Fibroblast of gingiva (primary cell): ENCODE data around the gene EYA2.
"Not testable (repeated sequence)": the region's sequence is repeated elsewhere in the genome, so short reads cannot be mapped to it uniquely, and the experiment has no call there.

Source experiments
- DNase-seq: peaks from one replicate; pipeline ENCODE4 v3.0.0-alpha.2; 2011; ENCODE audit warnings: low read depth

EYA2 gene

DNA sequence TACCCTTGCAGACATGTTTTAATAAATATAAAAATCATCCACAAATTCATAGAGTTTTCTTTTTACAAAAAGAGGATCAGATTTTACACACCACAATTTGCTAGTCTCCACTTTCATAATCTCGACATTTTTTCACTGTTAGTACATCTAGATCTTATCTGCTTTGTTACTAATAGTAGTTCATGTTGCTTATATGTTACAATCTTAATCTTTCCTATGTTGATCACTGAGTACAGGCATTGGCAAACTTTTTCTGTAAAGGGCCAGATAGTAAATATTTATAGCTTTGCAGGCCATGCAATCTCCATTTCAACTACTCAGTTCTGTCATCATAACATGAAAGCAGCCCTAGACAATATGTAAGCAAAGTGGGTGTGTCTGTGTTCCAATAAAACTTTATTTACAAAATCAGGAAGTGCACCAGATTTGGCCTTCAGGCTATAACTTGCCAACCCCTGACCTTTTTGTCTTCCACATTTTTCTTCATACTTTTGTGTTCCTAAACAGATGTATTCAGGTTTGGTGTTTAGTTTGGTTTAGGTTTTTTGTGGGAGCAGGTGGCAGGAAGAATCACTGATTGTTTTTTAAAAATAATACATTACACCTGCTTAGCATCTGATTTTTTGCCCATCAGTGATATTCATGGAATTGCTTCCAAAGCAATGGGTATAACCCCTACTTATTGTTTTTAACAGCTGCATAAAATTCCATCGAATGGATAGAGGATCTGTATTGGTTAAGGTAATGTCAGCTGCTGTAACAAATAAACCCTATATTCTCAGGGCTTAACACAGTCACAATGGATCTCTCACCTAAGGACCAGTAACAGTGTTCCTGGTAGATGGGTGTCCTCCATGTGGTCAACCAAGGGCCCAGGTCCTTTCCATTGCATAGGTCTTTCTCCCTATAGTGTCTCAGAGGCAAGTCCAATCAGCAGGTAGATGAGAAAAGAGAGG, 61.2 kb downstream of the EYA2 start:
- peak; percentile 26 for DNase-seq

DNA sequence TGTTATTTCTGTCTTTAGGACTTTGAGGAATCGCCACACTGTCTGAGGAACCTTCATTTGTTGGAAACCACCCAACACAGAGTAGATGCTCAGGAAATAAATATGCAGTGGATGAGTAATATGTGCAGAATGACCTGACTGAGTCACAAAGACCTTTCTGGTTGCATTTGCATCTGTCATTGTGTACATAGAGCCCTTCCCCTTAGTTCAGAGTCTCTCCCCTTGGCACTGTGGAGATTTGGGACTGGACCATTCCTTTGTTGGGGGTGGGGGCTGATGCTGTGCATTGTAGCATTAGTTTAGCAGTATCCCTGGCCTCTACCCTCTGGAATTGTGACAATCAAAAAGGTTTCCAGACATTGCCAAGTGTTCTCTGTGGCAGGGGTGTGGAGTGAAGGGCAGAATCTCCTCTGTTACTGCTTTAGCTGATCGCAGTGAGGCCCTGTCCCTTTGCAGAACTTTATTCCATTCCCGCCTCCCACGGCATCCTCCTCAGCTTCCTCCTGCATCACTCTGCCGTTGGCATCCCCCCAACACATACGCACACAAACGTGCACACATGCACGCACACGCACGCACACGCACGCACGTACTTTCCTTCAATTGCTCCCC, 64.5 kb downstream of the EYA2 start:
- DNase-seq = peak; percentile 82

DNA sequence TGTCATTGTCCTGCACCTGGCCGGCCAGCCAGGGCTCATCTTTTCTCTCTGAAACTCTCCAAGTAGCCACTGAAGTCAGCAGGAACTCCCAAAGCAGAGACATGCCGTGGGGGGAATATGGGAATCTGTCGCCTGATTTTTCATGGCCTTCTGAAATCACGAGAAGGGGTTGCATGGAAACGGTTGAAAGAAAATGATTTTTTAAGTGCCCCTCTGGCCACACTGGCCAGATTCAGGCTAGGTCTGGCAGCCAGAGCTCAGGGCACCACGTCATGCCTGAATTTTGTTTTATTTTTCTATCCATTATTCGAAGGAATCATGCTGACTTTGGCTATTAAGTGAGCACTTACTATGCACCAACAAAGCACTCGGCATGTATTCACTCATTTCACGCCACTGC, 65.2 kb downstream of the EYA2 start:
- no peak for DNase-seq

DNA sequence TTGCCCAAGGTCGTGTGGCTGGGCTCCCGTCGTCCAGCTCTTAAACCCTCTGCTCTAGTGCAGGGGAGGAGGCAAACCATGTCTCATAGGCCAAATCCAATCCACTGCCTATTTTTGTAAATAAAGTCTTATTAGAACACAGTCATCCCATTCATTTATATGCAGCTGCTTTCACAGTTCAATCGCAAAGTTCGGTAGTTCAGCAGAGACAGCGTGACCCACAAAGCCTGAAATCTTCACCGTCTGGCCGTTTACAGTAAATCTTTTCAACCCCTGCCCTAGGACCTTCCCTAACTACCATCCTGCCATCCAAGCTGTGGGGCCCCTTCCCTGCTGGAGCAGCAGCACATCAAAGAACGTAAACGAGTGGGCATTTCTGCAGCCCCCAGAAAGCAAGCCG, 65.9 kb downstream of the EYA2 start:
- DNase-seq = no peak

DNA sequence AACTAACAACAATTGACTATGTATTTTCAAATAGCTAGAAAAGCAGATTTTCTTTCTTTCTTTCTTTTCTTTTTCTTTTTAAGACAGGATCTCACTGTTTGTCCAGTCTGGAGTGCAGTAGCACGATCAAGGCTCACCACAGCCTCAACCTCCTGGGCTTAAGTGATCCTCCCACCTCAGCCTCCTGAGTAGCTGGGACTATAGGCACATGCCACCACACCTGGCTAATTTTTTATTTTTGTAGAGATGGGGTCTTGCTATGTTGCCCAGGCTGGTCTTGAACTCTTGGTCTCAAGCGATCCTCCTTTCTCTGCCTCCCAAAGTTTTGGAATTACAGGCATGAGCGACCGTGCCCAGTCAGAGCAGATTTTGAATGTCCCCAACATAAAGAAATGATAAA, 67.3 kb downstream of the EYA2 start:
- not testable (repeated sequence) for DNase-seq

DNA sequence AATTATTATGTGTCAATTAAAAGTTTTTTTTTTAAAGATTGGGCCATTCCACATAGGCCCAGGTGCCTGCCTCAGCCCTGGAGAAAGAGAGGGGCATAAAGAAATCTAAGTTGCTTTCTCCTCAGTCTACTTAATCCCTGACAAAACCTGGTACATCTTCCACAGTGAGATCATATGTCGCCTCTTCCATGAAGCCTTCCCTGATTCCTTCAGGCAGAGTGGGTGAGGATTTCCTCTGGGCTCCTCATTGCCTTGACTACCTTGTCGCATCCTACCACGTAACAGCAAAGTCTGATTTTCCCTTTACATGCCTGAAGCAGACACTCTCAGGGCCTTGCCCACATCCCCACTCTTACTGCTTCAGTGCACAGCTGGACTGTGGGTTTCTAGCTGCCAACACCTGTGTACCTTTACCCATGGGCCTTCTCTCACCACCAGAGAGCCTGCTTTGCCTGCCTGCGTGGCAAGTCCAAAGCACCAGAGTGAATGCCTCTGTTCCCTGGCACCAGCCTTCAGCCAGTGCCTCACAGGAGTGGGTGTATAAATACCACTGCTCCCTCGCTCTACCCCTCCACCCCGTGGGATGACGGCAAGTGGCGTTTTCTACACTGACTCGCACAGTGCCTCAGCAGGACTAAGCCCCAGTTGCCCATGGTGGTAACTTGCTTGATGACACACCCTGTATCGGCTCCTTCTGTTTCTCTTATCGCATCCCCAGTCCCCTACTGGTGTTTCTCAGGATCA, 68.0 kb downstream of the EYA2 start:
- DNase-seq = no peak

DNA sequence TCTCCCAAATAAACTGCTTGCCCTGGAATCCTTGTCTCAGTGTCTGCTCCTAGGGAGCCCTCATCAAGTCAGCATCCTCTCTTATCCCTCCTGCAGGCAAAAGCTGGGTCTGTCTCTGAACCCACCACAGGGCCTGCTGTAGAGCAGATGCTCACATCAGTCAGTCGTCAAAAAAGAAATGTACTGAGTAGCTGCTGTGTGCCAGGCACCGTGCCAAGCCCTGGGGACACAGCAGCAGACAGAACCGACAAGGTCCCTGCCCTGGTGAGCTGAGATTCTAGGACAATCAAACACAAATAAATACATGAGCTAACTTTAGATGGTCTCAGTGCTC, 68.5 kb downstream of the EYA2 start:
- no peak for DNase-seq

DNA sequence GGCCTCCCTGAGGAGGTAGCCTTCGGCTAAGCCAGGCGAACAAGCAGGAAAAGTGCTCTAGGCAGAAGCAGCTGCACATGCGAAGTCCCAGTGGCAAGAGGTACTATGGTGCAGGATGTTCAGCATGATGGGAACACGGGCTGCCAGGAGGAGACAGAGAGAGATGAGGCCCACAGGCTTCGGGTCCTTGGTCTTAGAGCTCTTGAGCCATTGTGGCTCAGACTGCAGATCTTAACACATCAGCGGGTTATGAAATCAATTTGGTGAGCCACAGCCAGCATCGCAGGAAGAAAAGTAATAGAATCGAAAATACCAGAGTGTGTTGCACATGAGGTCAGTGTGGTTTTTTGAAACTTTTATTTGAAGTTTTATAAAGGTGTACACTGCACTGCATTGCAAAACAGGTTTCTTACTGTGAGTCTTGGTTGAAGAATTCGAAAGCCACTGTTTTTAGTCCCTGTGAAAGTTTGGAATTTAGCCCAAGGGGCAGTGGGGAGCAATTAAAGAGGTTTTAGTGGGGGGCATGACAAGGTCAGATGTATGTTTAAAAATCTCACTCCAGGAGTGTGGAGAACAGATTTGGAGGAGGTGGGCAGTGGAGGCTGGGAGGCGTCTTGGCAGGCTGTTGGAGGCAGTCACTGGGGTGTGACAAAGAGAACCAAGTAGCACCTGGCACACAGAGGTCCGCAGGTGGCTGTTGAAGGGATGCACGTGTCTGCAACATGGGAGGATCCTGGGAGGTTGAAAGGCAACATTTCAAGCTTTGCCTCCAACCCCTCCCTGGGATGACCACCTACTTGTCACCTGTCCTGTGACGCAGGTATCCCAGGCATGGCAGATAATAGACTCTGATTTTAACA, 69.3 kb downstream of the EYA2 start:
- peak; percentile 24 for DNase-seq

DNA sequence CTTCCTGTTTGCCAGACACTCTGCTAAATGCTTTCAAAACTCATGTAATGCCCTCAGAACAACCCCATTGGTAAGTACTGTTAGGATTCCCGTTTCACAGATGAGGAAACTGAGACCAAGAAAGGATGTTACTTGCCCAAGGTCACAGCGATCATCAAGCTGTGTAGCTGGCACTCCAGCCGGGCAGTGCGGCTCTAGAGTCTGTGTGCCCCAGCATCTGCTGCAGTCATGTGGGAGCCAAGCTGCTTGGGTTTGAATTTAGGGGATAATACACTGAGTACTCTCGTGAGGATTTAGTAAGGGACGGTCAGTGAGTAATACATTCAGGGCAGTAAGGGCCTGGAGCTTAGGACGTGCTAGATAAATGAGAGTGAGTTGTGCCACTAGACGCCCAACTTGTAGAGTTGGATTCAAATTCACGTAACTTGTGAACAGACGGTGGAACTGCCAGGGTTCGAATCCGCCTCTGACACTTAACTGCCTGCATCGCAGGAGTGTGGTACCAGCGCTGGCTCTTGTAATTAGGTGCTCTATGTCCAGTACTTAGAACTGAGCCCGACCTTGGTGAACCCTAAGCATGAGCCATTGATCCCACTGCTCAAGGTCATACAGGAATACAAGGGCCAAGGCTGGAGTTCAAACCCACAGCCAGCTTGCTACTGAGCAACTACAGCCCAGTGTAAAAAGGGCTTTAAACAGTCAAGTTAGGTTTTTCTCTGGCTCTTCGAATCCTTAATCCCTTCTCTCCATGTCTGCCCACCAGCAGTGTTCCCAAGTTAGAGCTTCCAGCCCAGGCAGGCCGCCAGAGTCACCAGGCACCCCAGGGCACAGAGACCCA, 70.2 kb downstream of the EYA2 start:
- no peak for DNase-seq

DNA sequence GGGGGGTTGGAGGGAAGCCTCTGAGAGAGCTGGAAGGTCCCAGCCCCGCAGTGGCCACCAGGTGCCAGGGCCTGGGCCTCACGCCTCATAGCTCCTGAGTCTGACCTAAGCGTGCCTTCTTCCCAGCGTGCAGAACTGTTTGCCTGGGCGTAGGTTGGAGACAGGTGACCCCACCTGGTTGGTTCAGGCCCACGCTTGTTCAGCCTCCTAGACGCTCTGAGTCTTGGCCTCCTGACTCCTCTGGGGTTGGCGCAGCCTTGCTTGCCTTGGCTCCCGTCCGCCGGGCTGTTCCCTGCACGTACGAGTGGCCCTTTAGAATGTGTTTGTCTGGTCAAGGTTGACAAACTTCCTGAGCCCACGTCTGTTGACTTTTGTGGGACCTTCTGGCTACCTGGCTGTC, 70.8 kb downstream of the EYA2 start:
- no peak for DNase-seq

DNA sequence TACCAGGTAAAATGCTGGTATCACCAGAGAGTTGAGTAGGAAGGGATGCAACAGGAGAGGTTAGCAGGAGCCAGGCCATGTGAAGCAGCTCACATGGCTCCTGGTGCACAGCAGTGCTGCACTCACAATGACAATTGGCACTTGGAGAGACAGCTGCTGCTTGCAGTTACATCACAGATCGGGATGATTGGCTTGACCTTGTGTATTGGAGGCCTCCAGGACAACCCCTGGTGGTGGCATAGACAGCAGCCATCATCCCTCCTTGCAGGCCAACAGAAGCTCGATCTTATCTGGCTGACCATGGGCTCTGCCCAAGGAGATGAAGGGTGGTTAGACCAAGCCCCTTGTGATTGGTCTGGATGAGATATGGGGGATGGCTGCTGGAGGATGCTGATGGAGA, 73.0 kb downstream of the EYA2 start:
- no peak for DNase-seq

DNA sequence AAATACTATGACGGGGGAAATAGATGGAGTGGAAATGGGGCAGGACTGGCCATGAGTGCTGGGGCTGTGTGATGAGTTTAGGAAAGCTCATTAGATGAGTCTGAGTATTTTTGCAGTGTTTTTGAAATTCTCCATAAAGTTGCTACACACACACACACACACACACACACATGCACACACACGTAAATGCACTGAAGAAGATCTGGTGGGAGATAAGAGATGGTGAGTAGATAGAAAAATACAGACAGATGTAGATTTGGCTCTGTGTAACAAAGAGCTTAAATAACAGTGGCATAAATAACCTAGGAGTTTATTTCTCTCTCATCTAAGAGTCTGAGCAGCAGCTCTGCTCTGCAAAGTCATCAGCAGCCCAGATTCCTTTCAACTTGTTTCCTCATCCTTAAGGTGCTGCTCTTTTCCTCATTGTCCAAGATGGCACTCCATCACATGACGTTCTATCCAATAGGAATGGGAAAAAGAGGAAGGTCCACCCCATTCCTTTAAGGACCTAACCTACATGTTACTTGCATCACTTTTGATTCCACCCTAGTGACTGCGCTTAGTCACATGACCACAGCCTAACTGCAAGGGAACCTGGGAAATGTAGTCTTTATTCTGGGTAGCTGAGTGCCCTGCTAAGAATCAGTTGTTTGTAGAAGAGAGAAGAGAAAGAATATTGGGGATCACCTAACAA, 76.4 kb downstream of the EYA2 start:
- DNase-seq = peak; percentile 64

DNA sequence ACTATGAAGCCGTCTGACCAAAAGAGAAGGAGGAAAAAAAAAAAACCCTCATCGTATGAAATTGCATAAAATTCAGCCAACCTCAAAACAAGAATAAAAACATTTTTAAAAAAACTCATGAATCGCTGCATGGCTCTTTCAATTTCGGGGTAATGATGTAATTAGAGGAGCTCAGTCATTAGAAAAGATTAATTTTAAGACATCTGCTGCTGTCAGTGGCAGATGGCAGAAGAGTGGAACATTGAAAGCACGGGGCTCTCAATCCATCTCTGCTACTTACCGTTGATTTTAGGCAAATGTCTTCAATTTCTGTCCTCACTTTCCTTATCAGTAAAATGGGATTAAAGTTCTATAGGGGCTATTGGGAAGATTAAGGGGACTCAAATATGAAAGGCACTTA, 79.1 kb downstream of the EYA2 start:
- DNase-seq = no peak

DNA sequence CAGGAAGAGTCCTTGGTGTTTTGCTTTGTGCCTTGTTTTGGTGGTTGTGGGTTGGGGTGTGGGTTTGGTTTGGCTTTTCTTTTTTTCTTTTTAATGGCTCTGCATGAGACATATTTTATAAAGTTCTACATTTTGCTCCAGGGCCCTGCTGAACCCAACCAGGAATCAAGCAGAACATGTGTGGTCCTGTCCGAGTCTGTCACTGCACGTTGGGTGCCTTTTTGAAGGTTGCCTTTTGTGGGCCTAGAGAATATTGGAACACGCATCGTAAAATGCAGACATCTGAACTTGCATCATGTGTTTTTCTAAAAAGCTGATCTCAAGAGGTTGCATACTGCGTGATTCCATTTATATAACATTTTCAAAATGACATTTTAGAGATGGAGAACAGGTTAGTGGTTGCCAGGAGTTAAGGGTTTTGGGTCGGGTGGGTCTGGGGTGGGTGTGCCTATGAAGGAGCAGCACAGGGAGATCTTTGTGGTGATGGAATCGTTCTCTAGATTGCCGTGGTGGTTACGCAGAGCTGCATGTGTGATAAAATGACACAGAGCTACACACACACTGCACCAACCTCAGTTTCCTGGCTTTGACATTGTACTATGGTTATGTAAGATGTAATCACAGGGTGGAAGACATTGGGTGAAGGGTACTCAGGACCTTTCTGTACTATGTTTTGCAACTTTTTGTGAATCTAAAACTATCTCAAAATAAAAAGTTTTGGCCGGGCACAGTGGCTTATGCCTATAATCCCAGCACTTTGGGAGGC, 80.2 kb downstream of the EYA2 start:
- no peak for DNase-seq

DNA sequence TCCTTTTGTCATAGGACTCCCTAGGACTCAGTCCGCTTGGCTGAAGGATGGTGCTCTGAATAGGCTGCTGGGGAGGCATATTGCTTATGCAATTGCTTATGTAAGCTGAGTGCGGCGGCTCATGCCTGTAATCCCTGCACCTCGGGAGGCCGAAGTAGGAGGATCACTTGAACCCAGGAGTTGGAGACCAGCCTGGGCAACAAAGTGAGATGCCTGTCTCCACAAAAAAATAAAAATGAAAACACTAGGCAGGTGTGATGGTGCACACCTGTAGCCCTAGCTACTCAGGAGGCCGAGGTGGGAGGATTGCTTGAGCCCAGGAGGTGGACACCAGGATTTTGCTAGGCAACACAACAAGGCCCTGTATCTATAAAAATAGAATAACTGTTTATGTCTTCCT, 81.3 kb downstream of the EYA2 start:
- DNase-seq = no peak

DNA sequence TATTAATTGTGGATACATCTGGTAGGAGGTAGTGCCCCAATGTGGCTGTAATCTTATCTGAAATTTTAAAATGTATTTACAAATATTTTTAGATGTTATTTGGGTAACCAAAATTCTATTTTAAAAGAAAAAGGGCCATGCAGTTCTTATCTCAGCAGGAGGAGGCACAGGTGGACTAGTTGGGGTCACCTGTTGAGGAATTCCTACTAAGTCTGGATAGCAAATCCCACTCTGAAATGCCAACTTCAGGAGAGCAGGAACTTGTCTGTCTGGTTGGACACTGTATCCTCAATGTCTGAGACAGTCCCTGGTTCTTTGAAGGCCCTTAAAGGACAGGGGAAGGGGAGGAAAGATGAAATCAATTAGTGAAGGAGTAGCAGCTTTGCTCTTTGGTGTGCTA, 82.6 kb downstream of the EYA2 start:
- DNase-seq = no peak

DNA sequence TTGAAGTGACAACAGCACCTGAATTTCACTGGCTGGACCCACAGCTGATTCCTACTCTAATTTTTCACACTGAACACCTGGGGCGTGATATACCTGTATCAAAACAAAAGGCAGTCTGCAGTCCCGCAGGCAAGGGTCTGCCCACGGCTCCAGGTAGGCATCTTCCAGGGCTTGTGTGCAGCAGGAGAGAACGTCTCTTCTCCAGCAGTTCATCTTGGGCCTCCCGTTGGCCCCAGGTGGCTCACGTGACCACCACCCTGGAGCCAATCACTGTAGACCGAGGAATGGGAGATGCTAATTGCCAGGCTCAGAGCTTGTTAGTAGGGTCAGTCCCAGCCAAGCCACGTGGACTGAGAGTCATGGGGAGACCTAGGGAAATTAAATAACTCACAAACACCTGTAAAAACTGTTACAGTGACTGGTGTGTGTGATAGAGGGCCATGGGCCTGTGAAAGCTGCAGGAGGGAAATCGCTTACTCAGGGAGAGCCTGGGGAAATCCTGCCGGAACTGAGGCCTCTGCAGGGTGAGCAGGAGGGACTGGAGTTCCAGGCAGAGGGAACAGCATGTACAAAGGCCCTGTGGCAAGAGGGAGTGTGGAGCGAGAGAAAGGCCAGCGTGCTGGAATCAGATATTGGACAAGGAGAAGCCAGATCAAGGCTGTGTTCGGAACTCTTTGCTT, 83.4 kb downstream of the EYA2 start:
- no peak for DNase-seq

DNA sequence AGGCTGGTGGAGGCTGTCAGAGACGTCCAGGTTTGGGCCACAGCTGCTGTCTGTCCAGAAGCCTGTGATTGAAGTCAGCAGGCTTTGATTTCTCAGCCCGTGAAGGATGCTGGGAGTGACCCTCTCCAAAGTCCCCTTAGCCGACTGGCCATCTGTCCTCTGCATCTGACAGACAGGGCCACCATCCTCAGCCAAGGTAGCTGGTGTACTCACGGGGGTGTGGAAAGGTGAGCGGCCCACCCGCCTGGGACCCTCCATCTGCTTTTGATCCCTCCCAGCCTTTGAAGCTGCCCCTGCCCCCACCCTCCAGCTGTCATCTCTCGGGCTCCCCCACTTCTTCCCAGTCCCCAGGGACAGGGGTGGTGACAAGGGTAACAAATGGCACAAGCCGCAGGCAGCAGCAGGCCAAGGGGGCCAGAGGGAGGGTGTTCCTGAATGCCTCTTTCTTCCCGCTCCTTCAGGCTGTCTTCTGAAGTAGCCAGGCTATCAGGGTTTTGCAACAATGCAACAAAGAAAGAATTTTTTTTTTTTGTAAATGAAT, 84.4 kb downstream of the EYA2 start:
- DNase-seq = no peak
